Esophagus (tissue), 2 donors: Measurements from ENCODE around the gene ACTR8. TPM values are rescaled to one million over a fixed set of nuclear protein-coding genes. Genes with fewer than 3 reads are reported as not detected.
A peak's percentile ranks its signal among the peaks of the same experiment; 100 is the strongest.
"Not testable (repeated sequence)": the region's sequence is repeated elsewhere in the genome, so short reads cannot be mapped to it uniquely, and the experiment has no call there.

Experiments used
- H3K27ac ChIP-seq, 2 donors: one replicate each; pipeline ENCODE4 v1.5.1; 2013; ENCODE audit warnings: low read depth in 2 of 2, mild to moderate bottlenecking in 2 of 2, inconsistent platforms in 1 of 2, low read length in 1 of 2, moderate library complexity in 1 of 2
- H3K27me3 ChIP-seq, 2 donors: one replicate each; pipeline ENCODE4 v1.6.1; 2013; ENCODE audit warnings: low read length in 2 of 2, control low read depth in 1 of 2, mild to moderate bottlenecking in 1 of 2; ENCODE audit not compliant: insufficient read depth in 2 of 2, control insufficient read depth in 1 of 2
- H3K36me3 ChIP-seq, 2 donors: one replicate each; pipeline ENCODE4 v1.6.1; 2013; ENCODE audit warnings: low read length in 1 of 2; ENCODE audit not compliant: control insufficient read depth in 2 of 2, insufficient read depth in 2 of 2
- H3K4me1 ChIP-seq, 2 donors: one replicate each; pipeline ENCODE4 v1.6.1; 2013; ENCODE audit warnings: low read length in 1 of 2; ENCODE audit not compliant: control insufficient read depth in 2 of 2, insufficient read depth in 2 of 2
- H3K4me3 ChIP-seq, 2 donors: one replicate each; pipeline ENCODE4 v1.5.1; 2013; ENCODE audit warnings: low read length in 2 of 2, mild to moderate bottlenecking in 2 of 2, low read depth in 1 of 2, moderate library complexity in 1 of 2
- H3K9me3 ChIP-seq, 2 donors: one replicate each; pipeline ENCODE4 v1.6.1; 2013; ENCODE audit warnings: mild to moderate bottlenecking in 2 of 2, low read depth in 1 of 2, low read length in 1 of 2, moderate library complexity in 1 of 2; ENCODE audit not compliant: control insufficient read depth in 2 of 2, insufficient read depth in 1 of 2
- WGBS, 2 donors: extraction: QIAGEN DNeasy Blood & Tissue Kit; methylation state at CpG; one replicate each; pipeline ENCODE4 v1.1.7; 2013; 5-methylcytosine and 5-hydroxymethylcytosine counted together
- polyA plus RNA-seq, 2 donors: library from polyadenylated mRNA; stranded (reverse); fragments of 200-250 nt; gene quantifications; one replicate each; pipeline ENCODE4 v1.2.3, GENCODE V29; 2013
- donor health status: healthy with polysubstance abuse.
- donor health status: Bipolar disorder and iron deficiency.

The ACTR8 gene, protein sequence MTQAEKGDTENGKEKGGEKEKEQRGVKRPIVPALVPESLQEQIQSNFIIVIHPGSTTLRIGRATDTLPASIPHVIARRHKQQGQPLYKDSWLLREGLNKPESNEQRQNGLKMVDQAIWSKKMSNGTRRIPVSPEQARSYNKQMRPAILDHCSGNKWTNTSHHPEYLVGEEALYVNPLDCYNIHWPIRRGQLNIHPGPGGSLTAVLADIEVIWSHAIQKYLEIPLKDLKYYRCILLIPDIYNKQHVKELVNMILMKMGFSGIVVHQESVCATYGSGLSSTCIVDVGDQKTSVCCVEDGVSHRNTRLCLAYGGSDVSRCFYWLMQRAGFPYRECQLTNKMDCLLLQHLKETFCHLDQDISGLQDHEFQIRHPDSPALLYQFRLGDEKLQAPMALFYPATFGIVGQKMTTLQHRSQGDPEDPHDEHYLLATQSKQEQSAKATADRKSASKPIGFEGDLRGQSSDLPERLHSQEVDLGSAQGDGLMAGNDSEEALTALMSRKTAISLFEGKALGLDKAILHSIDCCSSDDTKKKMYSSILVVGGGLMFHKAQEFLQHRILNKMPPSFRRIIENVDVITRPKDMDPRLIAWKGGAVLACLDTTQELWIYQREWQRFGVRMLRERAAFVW
- polyA plus RNA-seq: 1 to 10 TPM; 7.1 to 9.2 TPM

DNA sequence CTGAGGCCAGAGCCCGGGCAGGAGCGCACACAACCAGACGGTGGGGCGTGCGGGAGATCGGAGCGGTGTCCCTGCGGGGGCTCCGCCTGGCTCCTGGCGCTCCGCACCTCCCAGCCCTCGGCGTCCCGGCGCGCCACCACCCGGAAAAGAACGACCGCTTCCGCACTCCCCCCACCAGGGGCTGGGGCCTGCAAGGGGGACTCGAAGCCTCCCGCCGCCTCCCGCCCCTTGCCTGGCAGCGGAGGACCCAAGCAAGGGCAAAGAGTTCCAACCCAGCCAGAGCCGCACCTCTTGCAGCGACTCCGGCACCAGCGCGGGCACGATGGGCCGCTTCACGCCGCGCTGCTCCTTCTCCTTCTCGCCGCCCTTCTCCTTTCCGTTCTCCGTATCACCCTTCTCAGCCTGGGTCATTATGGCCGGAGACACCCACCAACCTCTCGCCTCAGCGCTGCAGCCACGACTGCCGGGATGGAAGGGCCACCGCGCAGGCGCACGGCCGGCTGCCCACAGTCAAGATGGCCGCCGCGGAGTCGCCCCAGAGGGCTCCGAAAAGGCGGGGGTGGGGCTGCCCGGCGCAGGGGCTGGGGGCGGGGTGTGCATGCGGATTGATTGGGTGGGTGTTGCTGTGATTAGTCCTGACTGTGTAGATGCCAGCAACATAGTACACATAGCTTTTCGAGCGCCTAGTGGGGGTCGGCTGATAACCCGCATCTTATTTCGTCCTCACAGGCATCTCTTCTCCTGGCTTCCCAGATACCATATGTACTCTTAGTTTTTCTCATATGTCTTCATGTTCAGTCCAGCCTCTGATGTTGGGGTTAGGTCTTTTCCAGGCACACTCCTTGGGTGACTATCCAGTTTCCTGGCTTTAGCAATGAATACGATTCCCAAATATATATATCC lies at the start of gene ACTR8:
TSS of gene ACTR8 (minus strand) at position 462 of the 903 bp plus-strand sequence. CDS start at position 411, 51 bp downstream.
- peaks cover 3 to 8% of the 10 kb centered on the region in 2 donors for H3K4me1 ChIP-seq
- peak within 1 kb of the TSS; percentile 68 to 79 for H3K27ac ChIP-seq
- H3K9me3 ChIP-seq: no peaks in the 10 kb centered on the region
- no peaks in the 10 kb centered on the region for H3K27me3 ChIP-seq
- WGBS, 2 donors: 1 to 2% methylated on average over 58 to 65 of the region's 65 CpGs
- peak within 1 kb of the TSS; percentile 92 to 95 for H3K4me3 ChIP-seq
- H3K36me3 ChIP-seq: peaks cover 2 to 10% of the 10 kb centered on the region in 2 donors

DNA sequence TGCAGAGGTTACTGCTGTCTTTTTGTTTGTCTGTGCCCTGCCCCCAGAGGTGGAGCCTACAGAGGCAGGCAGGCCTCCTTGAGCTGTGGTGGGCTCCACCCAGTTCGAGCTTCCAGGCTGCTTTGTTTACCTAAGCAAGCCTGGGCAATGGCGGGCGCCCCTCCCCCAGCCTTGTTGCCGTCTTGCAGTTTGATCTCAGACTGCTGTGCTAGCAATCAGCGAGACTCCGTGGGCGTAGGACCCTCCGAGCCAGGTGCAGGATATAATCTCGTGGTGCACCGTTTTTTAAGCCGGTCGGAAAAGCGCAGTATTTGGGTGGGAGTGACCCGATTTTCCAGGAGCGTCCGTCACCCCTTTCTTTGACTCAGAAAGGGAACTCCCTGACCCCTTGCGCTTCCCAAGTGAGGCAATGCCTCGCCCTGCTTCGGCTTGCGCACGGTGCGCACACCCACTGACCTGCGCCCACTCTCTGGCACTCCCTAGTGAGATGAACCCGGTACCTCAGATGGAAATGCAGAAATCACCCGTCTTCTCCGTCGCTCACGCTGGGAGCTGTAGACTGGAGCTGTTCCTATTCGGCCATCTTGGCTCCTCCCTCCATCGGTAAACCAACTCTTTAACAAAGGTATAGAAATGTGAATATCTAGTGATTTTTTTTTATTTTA lies 45.4 kb upstream of the ACTR8 start:
- H3K27ac ChIP-seq, H3K36me3 ChIP-seq, H3K9me3 ChIP-seq, H3K4me1 ChIP-seq, H3K27me3 ChIP-seq, H3K4me3 ChIP-seq: not testable (repeated sequence)
- WGBS, 2 donors: 66 to 79% methylated on average over 24 to 30 of the region's 30 CpGs

DNA sequence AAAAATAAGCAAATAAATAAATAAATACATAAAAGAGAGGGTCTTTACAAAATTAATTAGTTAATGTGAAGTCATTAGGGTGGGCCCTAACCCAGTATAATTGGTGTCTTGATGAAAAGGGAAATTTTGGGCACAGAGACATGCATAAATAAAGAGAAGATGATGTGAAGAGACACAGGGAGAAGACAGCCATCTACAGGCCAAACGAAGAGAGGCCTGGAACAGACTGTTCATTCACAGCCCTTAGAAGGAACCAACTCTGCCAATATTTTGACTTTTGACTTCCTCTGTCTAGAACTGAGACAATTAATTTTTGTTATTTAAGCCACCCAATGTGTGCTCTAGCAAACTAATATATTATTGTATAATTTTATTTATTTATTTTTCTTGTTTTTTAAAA lies 39.3 kb upstream of the ACTR8 start:
- 35 to 53% methylated on average over 1 of the region's 1 CpG for WGBS, 2 donors
- Histone ChIP-seq H3K4me3 (no peak overlapping the region), H3K4me1 (no peaks in the 10 kb centered on the region)

DNA sequence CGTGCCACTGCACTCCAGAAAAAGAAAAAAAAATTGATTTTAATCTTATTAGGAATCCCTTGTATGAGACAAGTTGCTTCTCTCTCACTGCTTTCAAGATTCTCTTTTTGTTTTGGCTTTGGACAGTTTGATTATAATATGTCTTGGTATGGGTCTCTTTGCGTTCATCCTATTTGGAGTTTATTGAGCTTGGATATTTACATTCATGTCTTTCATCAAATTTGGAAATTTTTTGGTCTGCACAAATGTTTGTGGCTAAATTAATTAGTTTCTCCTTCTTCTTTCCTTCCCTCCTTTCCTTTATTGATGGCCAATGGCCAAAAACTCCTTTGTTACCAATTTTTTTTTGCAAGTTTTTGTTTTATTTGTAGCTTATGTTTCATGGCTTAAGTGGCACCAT lies 37.8 kb upstream of the ACTR8 start:
- no peak overlapping the region for H3K27ac ChIP-seq
- WGBS, 2 donors: 88 to 100% methylated on average over 2 of the region's 2 CpGs
- H3K4me1 ChIP-seq: no peaks in the 10 kb centered on the region
- no peak overlapping the region for H3K4me3 ChIP-seq
- no peaks in the 10 kb centered on the region for H3K36me3 ChIP-seq
- no peaks in the 10 kb centered on the region for H3K9me3 ChIP-seq
- no peaks in the 10 kb centered on the region for H3K27me3 ChIP-seq

More for the DNA sequence above, 39.3 kb upstream of the ACTR8 start:
- H3K27me3 ChIP-seq: no peaks in the 10 kb centered on the region
- H3K9me3 ChIP-seq: no peaks in the 10 kb centered on the region
- no peak overlapping the region for H3K27ac ChIP-seq
- no peaks in the 10 kb centered on the region for H3K36me3 ChIP-seq

DNA sequence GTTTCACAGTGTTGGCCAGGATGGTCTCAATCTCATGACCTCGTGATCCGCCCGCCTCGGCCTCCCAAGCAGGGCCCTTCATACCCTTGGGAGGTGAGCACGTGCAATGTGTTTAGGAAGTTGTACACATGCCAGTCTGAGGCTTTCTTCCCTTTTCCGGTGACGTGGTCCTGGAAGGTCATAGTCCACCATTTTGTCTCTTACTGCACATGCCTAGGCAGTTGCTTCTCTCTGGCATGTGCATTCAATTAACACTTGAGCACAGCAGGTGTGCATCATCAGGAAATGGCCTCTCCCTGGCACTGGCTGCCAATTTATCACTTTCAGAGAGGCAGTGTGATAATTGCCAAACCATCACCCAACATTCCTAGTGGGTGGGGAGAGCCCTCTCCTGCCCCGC lies 31.4 kb upstream of the ACTR8 start:
- H3K27me3 ChIP-seq: no peaks in the 10 kb centered on the region
- H3K9me3 ChIP-seq: no peaks in the 10 kb centered on the region
- WGBS, 2 donors: 88 to 89% methylated on average over 7 to 8 of the region's 8 CpGs
- no peak overlapping the region for H3K4me3 ChIP-seq
- H3K4me1 ChIP-seq: no peaks in the 10 kb centered on the region
- H3K36me3 ChIP-seq: no peaks in the 10 kb centered on the region
- no peak overlapping the region for H3K27ac ChIP-seq

DNA sequence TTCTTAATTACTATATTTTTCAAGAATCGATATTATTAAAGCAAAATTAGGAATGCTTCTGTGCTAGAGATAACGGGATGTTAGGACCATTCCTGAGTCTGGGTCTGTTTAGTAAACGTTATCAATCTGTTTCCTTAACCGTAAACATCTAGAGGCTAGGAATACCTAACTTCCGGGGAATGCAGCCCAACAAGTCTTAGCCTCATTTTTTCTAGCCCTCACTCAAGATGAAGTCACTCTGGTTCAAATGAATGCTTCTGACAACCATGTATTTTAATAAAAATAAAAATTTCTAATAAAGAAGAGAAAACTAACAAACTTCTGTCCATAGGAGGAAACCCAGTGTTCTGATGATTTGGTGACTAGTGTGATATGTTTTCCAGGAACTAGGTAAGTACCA lies 20.8 kb upstream of the ACTR8 start:
- H3K27ac ChIP-seq: no peak overlapping the region
- H3K36me3 ChIP-seq: no peaks in the 10 kb centered on the region
- no peaks in the 10 kb centered on the region for H3K9me3 ChIP-seq
- WGBS, 2 donors: 65 to 70% methylated on average over 5 of the region's 5 CpGs
- H3K27me3 ChIP-seq: no peaks in the 10 kb centered on the region
- H3K4me1 ChIP-seq: no peaks in the 10 kb centered on the region
- H3K4me3 ChIP-seq: no peak overlapping the region

DNA sequence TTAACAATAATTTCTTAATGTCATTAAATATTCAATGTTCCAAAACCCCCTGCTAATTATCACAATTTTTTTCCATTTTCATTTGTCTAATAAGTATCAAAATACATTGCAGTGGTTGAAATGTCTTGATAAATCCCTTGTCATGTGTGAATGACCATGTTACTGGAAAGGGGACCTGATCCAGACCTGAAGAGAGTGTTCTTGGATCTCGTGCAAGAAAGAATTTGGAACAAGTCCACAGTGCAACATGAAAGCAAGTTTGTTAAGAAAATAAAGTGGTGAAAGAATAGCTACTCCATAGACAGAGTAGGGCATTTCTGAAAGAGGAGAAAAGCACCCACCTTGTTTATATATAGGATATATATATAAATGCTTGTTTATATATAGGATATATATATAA lies 20.1 kb upstream of the ACTR8 start:
- H3K27me3 ChIP-seq: peaks cover 0 to 3% of the 10 kb centered on the region in 2 donors

DNA sequence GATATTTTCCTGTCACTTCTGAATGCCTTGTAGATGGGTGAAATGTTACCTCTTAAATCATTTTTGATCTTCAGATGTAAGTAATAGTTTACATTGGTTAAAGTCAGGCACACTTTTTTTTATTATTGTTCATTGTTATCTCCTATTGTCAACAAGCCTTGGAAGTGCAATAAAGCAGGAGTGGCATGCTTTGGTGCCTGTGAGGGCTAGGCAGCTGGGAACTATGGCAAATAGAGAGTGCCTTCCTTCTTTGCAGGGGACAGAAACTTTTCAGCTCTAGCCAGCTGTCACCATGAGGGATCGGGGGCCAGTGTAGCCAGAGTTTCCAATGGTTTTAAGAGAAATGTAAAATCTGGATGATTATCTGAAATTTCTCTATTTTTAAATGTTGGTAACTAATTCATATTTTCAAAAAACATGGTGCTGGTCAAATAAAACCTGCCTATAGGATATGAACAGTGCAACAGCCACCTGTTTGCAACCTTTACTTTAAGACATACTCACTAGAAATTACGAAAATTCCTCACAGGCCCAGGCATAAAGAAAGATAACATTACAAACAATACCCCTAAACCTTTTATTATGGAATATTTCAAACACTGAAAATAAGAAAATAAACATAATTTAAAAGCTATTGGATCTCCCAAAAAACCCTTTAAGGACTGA lies 18.8 kb upstream of the ACTR8 start:
- H3K36me3 ChIP-seq: no peaks in the 10 kb centered on the region
- H3K27ac ChIP-seq: no peak overlapping the region
- H3K4me1 ChIP-seq: no peaks in the 10 kb centered on the region
- H3K9me3 ChIP-seq: peaks cover 0 to 2% of the 10 kb centered on the region in 2 donors
- peaks cover 0 to 3% of the 10 kb centered on the region in 2 donors for H3K27me3 ChIP-seq
- 82 to 85% methylated on average over 2 of the region's 2 CpGs for WGBS, 2 donors
- no peak overlapping the region for H3K4me3 ChIP-seq

More for the DNA sequence above, 20.1 kb upstream of the ACTR8 start:
- Histone ChIP-seq H3K9me3 (peaks cover 0 to 2% of the 10 kb centered on the region in 2 donors), H3K4me1 (no peaks in the 10 kb centered on the region), H3K27ac (no peak overlapping the region), H3K36me3 (no peaks in the 10 kb centered on the region), H3K4me3 (no peak overlapping the region)
- 14 to 17% methylated on average over 1 of the region's 1 CpG for WGBS, 2 donors
